GM23338 (cell line): ENCODE measurements around the gene ZFYVE27. TPM values are rescaled to one million over a fixed set of nuclear protein-coding genes. Genes with fewer than 3 reads are reported as not detected.

Experiments used
- ATAC-seq: fragments of 200-7000 bp; cut with Tn5 transposase; 3 replicates; pipeline ENCODE4 v1.9.1; 2020
- DNase-seq: peaks from one replicate; pipeline ENCODE4 v3.0.0-alpha.2; 2015; ENCODE audit warnings: low spot score
- H2AFZ ChIP-seq: fragments of 200-600 bp; sonication (generic); 2 replicates; pipeline ENCODE4 v1.8.0; 2016; ENCODE audit warnings: antibody characterized with exemption, mild to moderate bottlenecking, moderate library complexity
- H3F3A ChIP-seq: fragments of 200-600 bp; sonication (generic); replicated peaks from 2 replicates; pipeline ENCODE4 v1.8.0; 2017; ENCODE audit warnings: antibody characterized with exemption, mixed run types, low read depth
- H3K27ac ChIP-seq: fragments of 200-600 bp; sonication (generic); 2 replicates; pipeline ENCODE4 v1.6.1; 2016; ENCODE audit warnings: low read depth
- H3K27me3 ChIP-seq: fragments of 200-600 bp; sonication (generic); 2 replicates; pipeline ENCODE4 v1.8.0; 2016; ENCODE audit warnings: mild to moderate bottlenecking, mixed run types, moderate library complexity; ENCODE audit not compliant: insufficient read depth
- H3K36me3 ChIP-seq: fragments of 200-600 bp; sonication (generic); 2 replicates; pipeline ENCODE4 v1.8.0; 2016; ENCODE audit warnings: mild to moderate bottlenecking; ENCODE audit not compliant: insufficient read depth
- H3K4me1 ChIP-seq: fragments of 200-600 bp; sonication (generic); 2 replicates; pipeline ENCODE4 v1.8.0; 2016; ENCODE audit warnings: mild to moderate bottlenecking, moderate library complexity; ENCODE audit not compliant: insufficient read depth
- H3K4me2 ChIP-seq: fragments of 200-600 bp; sonication (generic); 2 replicates; pipeline ENCODE4 v1.7.1; 2017; ENCODE audit warnings: mixed run types
- H3K4me3 ChIP-seq: fragments of 200-600 bp; sonication (generic); 2 replicates; pipeline ENCODE4 v1.6.1; 2016; ENCODE audit warnings: mixed run types
- H3K79me2 ChIP-seq: fragments of 200-600 bp; sonication (generic); replicated peaks from 2 replicates; pipeline ENCODE4 v1.8.0; 2017; ENCODE audit warnings: mild to moderate bottlenecking; ENCODE audit not compliant: insufficient read depth
- H3K9me2 ChIP-seq: fragments of 200-600 bp; sonication (generic); 2 replicates; pipeline ENCODE4 v1.8.0; 2017; ENCODE audit not compliant: insufficient read depth
- H4K20me1 ChIP-seq: fragments of 200-600 bp; sonication (generic); replicated peaks from 2 replicates; pipeline ENCODE4 v1.8.0; 2017; ENCODE audit warnings: mild to moderate bottlenecking; ENCODE audit not compliant: insufficient read depth
- H3K27ac Mint-ChIP-seq: 2 replicates; pipeline ENCODE4 v1.8.0; 2020; ENCODE audit warnings: inconsistent platforms, mild to moderate bottlenecking, moderate library complexity, mixed read lengths
- H3K27me3 Mint-ChIP-seq: 3 replicates; pipeline ENCODE4 v1.8.0; 2022; ENCODE audit warnings: low read depth, mild to moderate bottlenecking, moderate library complexity, mixed read lengths, inconsistent platforms; ENCODE audit not compliant: insufficient read depth, poor library complexity
- H3K36me3 Mint-ChIP-seq: 3 replicates; pipeline ENCODE4 v1.8.0; 2021; ENCODE audit warnings: low read depth, mild to moderate bottlenecking, inconsistent platforms, moderate library complexity, mixed read lengths
- H3K4me1 Mint-ChIP-seq: 3 replicates; pipeline ENCODE4 v1.8.0; 2020; ENCODE audit warnings: mild to moderate bottlenecking, inconsistent platforms, mixed read lengths
- H3K4me3 Mint-ChIP-seq: 3 replicates; pipeline ENCODE4 v1.8.0; 2021; ENCODE audit warnings: moderate library complexity, mild to moderate bottlenecking, inconsistent platforms, mixed read lengths
- H3K9me3 Mint-ChIP-seq: 3 replicates; pipeline ENCODE4 v1.8.0; 2020; ENCODE audit warnings: moderate library complexity, mild to moderate bottlenecking, inconsistent platforms, mixed read lengths
- CREB1 ChIP-seq: fragments of 250-450 bp; sonication (Bioruptor Pico); IDR thresholded peaks from 2 replicates; pipeline ENCODE4 v1.5.0; 2020; ENCODE audit warnings: low read depth, mild to moderate bottlenecking, moderate library complexity
- EZH2 ChIP-seq: fragments of 200-600 bp; sonication (generic); IDR thresholded peaks from one replicate; pipeline ENCODE4 v1.8.0; 2017; ENCODE audit warnings: antibody characterized with exemption, mild to moderate bottlenecking, low read depth; ENCODE audit not compliant: unreplicated experiment
- EZH2phosphoT487 ChIP-seq: fragments of 200-600 bp; sonication (generic); IDR thresholded peaks from one replicate; pipeline ENCODE4 v1.8.1; 2018; ENCODE audit warnings: antibody characterized with exemption; ENCODE audit not compliant: unreplicated experiment
- JUNB ChIP-seq: IDR thresholded peaks from one replicate; pipeline ENCODE4 v1.6.1; 2016; ENCODE audit warnings: antibody characterized with exemption; ENCODE audit not compliant: unreplicated experiment
- POLR2AphosphoS5 ChIP-seq: IDR thresholded peaks from 2 replicates; pipeline ENCODE4 v1.6.1; 2016; ENCODE audit warnings: antibody characterized with exemption, low read depth
- STAT1 ChIP-seq: IDR thresholded peaks from one replicate; pipeline ENCODE4 v1.6.1; 2016; ENCODE audit warnings: antibody characterized with exemption; ENCODE audit not compliant: unreplicated experiment
- ZNF114 ChIP-seq: fragments of 250-450 bp; sonication (Bioruptor Pico); IDR thresholded peaks from 2 replicates; pipeline ENCODE4 v1.5.0; 2020; ENCODE audit warnings: mild to moderate bottlenecking, moderate library complexity
- ZNF331 ChIP-seq: fragments of 250-450 bp; sonication (Bioruptor Pico); IDR thresholded peaks from 2 replicates; pipeline ENCODE4 v1.5.0; 2020; ENCODE audit warnings: low read depth, mild to moderate bottlenecking, moderate library complexity
- polyA plus RNA-seq: library from polyadenylated mRNA; unstranded; fragments of >200 nt; fragmentation: Nextera tagmentation; extraction: Ambion mirVana; gene quantifications from 2 replicates; pipeline ENCODE4 v1.2.1, GENCODE V29; 2016
- total RNA-seq: library from RNA; depleted of rRNA; stranded (reverse); fragments of >200 nt; shearing (Covaris generic); gene quantifications from 2 replicates; pipeline ENCODE4 v1.2.3, GENCODE V29; 2014
- TF ChIP-seq, protein P1 (sequence below): IDR thresholded peaks from 2 replicates; pipeline ENCODE4 v1.6.1; 2016; ENCODE audit warnings: antibody characterized with exemption
- TF ChIP-seq, protein P2 (sequence below): fragments of 250-450 bp; sonication (Bioruptor Pico); IDR thresholded peaks from 2 replicates; pipeline ENCODE4 v1.5.0; 2020; ENCODE audit warnings: mild to moderate bottlenecking, moderate library complexity

ZFYVE27 gene
- total and polyA plus RNA-seq, 2 experiments from 2014 or later, result 15.0 to 25.8 TPM

DNA sequence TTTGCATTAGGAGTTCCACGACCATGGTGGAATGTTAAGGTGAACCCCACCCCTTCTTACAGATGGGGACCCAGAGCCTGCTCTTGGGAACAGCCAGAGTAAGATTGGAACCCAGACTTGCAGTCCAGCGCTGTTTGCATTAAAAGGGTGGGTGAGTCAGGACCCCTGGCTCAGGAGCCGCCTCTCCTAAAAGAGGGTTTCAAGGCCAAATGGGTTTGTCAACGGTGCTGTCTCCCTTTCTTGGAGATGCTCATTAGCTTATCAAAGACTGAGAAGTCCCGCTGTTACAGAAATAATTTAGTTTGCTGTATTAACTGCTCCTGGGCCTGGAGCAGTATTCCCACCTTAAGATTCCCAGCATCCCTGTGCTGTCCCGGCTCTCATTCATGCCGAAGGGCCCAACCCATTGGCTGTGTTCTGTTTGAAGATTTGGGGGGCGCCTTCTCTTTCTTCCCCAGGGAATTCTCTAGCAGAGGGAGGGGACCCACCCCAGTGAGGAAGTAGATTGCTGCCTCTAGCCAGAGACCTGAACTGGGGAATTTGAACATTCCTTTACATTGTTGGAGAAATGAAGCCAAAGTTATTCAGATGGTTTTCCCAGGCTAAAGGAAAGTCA lies 21.6 kb upstream of the ZFYVE27 start:
- DNase-seq (peak; percentile 81), ATAC-seq (peak; percentile 5)
- H3K9me2 ChIP-seq, result no peaks in the 10 kb centered on the region
- no peak overlapping the region for H2AFZ ChIP-seq
- Mint-ChIP-seq H3K4me1 (peaks cover 55% of the 10 kb centered on the region), H3K36me3 (peaks cover 43% of the 10 kb centered on the region), H3K9me3 (no peaks in the 10 kb centered on the region; the same call in 2 of the 3 replicates), H3K4me3 (peak overlapping the region; percentile 100), H3K27ac (peak overlapping the region; percentile 92), H3K27me3 (peaks cover 17% of the 10 kb centered on the region)
- H3K4me1 ChIP-seq, result peaks cover 58% of the 10 kb centered on the region
- H3F3A ChIP-seq, result peaks cover 25% of the 10 kb centered on the region
- peak overlapping the region; percentile 97 for H3K27ac ChIP-seq
- TF ChIP-seq EZH2, result no peak
- no peak for TF ChIP-seq EZH2phosphoT487
- TF ChIP-seq, protein P1, sequence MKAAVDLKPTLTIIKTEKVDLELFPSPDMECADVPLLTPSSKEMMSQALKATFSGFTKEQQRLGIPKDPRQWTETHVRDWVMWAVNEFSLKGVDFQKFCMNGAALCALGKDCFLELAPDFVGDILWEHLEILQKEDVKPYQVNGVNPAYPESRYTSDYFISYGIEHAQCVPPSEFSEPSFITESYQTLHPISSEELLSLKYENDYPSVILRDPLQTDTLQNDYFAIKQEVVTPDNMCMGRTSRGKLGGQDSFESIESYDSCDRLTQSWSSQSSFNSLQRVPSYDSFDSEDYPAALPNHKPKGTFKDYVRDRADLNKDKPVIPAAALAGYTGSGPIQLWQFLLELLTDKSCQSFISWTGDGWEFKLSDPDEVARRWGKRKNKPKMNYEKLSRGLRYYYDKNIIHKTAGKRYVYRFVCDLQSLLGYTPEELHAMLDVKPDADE, result no peak
- no peak for TF ChIP-seq STAT1
- no peak for TF ChIP-seq ZNF331
- TF ChIP-seq CREB1 (CRISPR knock-in tag), result no peak
- no peak for TF ChIP-seq ZNF114
- no peak for TF ChIP-seq JUNB
- H3K4me3 ChIP-seq, result peak overlapping the region; percentile 82
- H3K27me3 ChIP-seq, result no peaks in the 10 kb centered on the region
- H4K20me1 ChIP-seq, result no peaks in the 10 kb centered on the region
- peaks cover 7% of the 10 kb centered on the region; the same call in 1 of the 2 replicates for H3K36me3 ChIP-seq
- H3K79me2 ChIP-seq, result peaks cover 17% of the 10 kb centered on the region
- H3K4me2 ChIP-seq, result peak overlapping the region; percentile 89

DNA sequence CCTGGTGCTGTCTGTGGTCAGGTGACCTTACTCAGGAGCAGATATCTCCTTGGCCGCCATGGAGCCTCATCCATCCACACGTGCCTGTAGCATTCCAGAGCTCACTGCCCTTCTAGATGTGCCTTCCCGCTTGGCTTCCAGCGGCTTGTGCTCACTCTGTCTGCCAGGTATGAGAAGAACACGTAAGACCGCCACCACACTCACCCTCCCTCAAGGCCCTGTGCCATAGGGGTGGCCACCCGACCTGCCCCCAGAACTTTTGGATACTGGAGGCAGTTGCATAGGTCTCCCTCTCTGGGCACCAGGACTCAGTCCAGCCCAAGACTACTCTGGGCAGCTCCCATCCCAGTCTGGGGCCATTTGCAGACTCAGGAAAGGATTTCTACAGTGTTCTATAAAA lies 19.3 kb upstream of the ZFYVE27 start:
- Histone ChIP-seq H3K4me2 (no peak overlapping the region), H3K4me1 (peaks cover 54% of the 10 kb centered on the region), H3K36me3 (peaks cover 7% of the 10 kb centered on the region; the same call in 1 of the 2 replicates), H3K4me3 (no peak overlapping the region), H2AFZ (no peak overlapping the region), H3K27me3 (no peaks in the 10 kb centered on the region), H4K20me1 (no peaks in the 10 kb centered on the region), H3K79me2 (peaks cover 17% of the 10 kb centered on the region), H3F3A (peaks cover 21% of the 10 kb centered on the region), H3K27ac (peak overlapping the region; percentile 86; the same call in 1 of the 2 replicates), H3K9me2 (no peaks in the 10 kb centered on the region)
- Mint-ChIP-seq H3K9me3 (no peaks in the 10 kb centered on the region; the same call in 2 of the 3 replicates), H3K27ac (no peak overlapping the region), H3K4me3 (no peak overlapping the region; the same call in 2 of the 3 replicates), H3K27me3 (peaks cover 18% of the 10 kb centered on the region), H3K36me3 (peaks cover 46% of the 10 kb centered on the region), H3K4me1 (peaks cover 48% of the 10 kb centered on the region)
- no peak for ATAC-seq
- DNase-seq, result no peak
- TF ChIP-seq POLR2AphosphoS5 (no peak), ZNF331 (no peak), CREB1 (CRISPR knock-in tag) (no peak), ZNF114 (no peak), JUNB (no peak), EZH2phosphoT487 (no peak), STAT1 (no peak)
- TF ChIP-seq, protein P1, result no peak
- TF ChIP-seq, protein P2, sequence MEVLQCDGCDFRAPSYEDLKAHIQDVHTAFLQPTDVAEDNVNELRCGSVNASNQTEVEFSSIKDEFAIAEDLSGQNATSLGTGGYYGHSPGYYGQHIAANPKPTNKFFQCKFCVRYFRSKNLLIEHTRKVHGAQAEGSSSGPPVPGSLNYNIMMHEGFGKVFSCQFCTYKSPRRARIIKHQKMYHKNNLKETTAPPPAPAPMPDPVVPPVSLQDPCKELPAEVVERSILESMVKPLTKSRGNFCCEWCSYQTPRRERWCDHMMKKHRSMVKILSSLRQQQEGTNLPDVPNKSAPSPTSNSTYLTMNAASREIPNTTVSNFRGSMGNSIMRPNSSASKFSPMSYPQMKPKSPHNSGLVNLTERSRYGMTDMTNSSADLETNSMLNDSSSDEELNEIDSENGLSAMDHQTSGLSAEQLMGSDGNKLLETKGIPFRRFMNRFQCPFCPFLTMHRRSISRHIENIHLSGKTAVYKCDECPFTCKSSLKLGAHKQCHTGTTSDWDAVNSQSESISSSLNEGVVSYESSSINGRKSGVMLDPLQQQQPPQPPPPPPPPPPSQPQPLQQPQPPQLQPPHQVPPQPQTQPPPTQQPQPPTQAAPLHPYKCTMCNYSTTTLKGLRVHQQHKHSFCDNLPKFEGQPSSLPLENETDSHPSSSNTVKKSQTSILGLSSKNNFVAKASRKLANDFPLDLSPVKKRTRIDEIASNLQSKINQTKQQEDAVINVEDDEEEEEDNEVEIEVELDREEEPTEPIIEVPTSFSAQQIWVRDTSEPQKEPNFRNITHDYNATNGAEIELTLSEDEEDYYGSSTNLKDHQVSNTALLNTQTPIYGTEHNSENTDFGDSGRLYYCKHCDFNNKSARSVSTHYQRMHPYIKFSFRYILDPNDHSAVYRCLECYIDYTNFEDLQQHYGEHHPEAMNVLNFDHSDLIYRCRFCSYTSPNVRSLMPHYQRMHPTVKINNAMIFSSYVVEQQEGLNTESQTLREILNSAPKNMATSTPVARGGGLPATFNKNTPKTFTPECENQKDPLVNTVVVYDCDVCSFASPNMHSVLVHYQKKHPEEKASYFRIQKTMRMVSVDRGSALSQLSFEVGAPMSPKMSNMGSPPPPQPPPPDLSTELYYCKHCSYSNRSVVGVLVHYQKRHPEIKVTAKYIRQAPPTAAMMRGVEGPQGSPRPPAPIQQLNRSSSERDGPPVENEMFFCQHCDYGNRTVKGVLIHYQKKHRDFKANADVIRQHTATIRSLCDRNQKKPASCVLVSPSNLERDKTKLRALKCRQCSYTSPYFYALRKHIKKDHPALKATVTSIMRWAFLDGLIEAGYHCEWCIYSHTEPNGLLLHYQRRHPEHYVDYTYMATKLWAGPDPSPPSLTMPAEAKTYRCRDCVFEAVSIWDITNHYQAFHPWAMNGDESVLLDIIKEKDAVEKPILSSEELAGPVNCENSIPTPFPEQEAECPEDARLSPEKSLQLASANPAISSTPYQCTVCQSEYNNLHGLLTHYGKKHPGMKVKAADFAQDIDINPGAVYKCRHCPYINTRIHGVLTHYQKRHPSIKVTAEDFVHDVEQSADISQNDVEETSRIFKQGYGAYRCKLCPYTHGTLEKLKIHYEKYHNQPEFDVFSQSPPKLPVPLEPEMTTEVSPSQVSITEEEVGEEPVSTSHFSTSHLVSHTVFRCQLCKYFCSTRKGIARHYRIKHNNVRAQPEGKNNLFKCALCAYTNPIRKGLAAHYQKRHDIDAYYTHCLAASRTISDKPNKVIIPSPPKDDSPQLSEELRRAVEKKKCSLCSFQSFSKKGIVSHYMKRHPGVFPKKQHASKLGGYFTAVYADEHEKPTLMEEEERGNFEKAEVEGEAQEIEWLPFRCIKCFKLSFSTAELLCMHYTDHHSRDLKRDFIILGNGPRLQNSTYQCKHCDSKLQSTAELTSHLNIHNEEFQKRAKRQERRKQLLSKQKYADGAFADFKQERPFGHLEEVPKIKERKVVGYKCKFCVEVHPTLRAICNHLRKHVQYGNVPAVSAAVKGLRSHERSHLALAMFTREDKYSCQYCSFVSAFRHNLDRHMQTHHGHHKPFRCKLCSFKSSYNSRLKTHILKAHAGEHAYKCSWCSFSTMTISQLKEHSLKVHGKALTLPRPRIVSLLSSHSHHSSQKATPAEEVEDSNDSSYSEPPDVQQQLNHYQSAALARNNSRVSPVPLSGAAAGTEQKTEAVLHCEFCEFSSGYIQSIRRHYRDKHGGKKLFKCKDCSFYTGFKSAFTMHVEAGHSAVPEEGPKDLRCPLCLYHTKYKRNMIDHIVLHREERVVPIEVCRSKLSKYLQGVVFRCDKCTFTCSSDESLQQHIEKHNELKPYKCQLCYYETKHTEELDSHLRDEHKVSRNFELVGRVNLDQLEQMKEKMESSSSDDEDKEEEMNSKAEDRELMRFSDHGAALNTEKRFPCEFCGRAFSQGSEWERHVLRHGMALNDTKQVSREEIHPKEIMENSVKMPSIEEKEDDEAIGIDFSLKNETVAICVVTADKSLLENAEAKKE, result no peak
